Activated CD4-positive, alpha-beta memory T cell treated with anti-CD3 and anti-CD28 coated beads for 36 hours (primary cell): ENCODE results near the gene HMGXB3. TPM values are rescaled to one million over a fixed set of nuclear protein-coding genes. Genes with fewer than 3 reads are reported as not detected.

Experiments
- CTCF ChIA-PET: fragments of 350-600 bp; sonication (Branson Sonifier 250); formaldehyde crosslinking; loops from one replicate; lab custom pipeline; 2021; ENCODE audit warnings: antibody characterized with exemption, inconsistent platforms; lab: Charles Lee
- POLR2A ChIA-PET: fragments of 350-600 bp; sonication (Branson Sonifier 250); formaldehyde crosslinking; loops from one replicate; lab custom pipeline; 2021; ENCODE audit warnings: antibody characterized with exemption; lab: Charles Lee
- DNase-seq: peaks from one replicate; pipeline ENCODE4 v3.0.0-alpha.2; 2020
- H3K27ac Mint-ChIP-seq: one replicate; pipeline ENCODE4 v1.8.0; 2021; ENCODE audit warnings: mixed read lengths
- H3K27me3 Mint-ChIP-seq: one replicate; pipeline ENCODE4 v1.8.0; 2021; ENCODE audit warnings: mixed read lengths
- H3K36me3 Mint-ChIP-seq: one replicate; pipeline ENCODE4 v1.8.0; 2021; ENCODE audit warnings: mixed read lengths
- H3K4me1 Mint-ChIP-seq: one replicate; pipeline ENCODE4 v1.8.0; 2021; ENCODE audit warnings: low read depth, mixed read lengths
- H3K4me3 Mint-ChIP-seq: one replicate; pipeline ENCODE4 v1.8.0; 2021; ENCODE audit warnings: mild to moderate bottlenecking, mixed read lengths
- H3K9me3 Mint-ChIP-seq: one replicate; pipeline ENCODE4 v1.8.0; 2021; ENCODE audit warnings: mixed read lengths
- intact Hi-C: fragments of 100-400 bp; cut with micrococcal nuclease; formaldehyde crosslinking; loops from one replicate; pipeline ENCODE4 v1.15.1; 2023
- total RNA-seq, 2 experiments: library from RNA; stranded (reverse); gene quantifications; one replicate each; pipeline ENCODE4 v1.2.3, GENCODE V29; 2021

Gene HMGXB3
- total RNA-seq, 2 experiments from 2014 or later = 29.4 to 31.3 TPM

DNA sequence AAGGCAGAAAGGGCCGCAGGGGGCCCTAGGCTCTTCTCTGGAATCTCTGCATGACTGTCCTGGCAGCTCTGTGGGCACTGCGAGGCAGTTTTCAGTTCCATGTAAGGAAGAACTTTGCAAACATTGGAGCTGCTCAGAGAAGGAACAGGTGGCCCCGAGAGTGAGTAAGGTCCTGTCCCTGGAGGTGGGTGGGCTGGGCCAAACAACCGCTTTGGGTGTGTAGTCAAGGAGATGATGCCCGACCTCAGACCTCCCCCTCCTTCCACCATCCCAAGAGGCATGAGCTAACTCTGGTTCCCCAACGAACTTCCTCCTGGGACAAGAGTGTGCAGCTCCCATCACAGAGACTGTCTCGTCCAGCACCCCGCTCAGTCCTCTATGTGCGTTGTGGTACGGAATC is 65.3 kb downstream of the HMGXB3 start:
- no peak for DNase-seq
- H3K4me1 Mint-ChIP-seq = peaks cover 12% of the 10 kb centered on the region
- ChIA-PET POLR2A (no interaction called here), CTCF (no interaction called here)
- H3K4me3 Mint-ChIP-seq = no peak overlapping the region
- H3K9me3 Mint-ChIP-seq = no peaks in the 10 kb centered on the region
- no peak overlapping the region for H3K27ac Mint-ChIP-seq
- H3K36me3 Mint-ChIP-seq = no peaks in the 10 kb centered on the region
- peaks cover 2% of the 10 kb centered on the region for H3K27me3 Mint-ChIP-seq
- intact Hi-C loops = loop anchor here (5.0 kb wide), 1 partner anchor 64 kb away; the partner anchor contains the start of genes HMGXB3 and TIGD6

DNA sequence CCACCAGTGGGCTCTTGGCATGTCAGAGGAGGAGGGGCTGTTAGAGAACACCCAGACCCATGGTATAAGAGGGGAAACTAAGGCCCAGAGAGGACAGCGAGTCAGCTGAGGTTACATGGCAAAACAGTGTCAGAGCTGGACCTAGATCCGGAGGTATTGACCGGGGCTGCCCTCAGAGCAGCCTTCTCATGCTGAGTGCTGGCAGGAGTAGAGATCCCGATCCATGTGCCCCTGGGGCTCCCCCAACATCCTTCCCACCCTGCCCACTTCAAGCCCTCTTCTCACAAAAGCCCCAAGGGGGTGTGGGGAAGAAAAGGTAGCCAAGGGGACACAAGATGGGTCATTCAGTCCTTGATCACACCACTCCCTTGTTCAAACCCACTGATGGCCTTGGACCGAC is 65.9 kb downstream of the HMGXB3 start:
- no peak overlapping the region for H3K4me3 Mint-ChIP-seq
- H3K27ac Mint-ChIP-seq = no peak overlapping the region
- H3K9me3 Mint-ChIP-seq = no peaks in the 10 kb centered on the region
- H3K4me1 Mint-ChIP-seq = peaks cover 12% of the 10 kb centered on the region
- intact Hi-C loops = loop anchor here (5.0 kb wide), 1 partner anchor 64 kb away; the partner anchor contains the start of genes HMGXB3 and TIGD6
- no peaks in the 10 kb centered on the region for H3K36me3 Mint-ChIP-seq
- CTCF ChIA-PET = no interaction called here
- no peak for DNase-seq
- H3K27me3 Mint-ChIP-seq = peaks cover 2% of the 10 kb centered on the region
- POLR2A ChIA-PET = no interaction called here

DNA sequence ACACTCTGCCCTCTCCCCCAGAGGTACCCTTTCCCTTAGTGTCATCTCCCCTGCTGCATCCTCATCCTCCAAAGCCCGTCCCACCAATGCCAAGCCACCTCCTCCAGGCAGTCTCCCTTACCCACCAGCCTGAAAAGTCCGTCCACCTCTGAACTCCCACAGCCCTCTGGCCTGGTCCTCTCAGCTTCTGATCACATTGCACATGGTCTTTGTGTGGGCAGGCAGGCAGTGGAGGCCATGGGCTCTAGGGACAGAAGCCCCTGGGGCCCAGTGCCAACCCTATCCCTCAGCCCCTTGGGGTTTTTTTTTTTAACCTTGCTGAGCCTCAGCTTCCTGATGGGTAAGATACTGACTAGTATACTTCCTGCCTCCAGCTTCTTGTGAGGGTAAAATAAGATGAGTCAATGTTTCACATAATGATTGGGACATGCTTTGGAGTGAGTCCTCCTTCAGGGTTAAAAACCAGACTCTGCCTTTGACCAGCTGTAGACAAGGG is 66.4 kb downstream of the HMGXB3 start:
- no peaks in the 10 kb centered on the region for H3K36me3 Mint-ChIP-seq
- peak overlapping the region; percentile 38 for H3K27ac Mint-ChIP-seq
- DNase-seq = peak; percentile 26
- ChIA-PET CTCF (interaction anchor here (0.6 kb wide), 1 partner anchor 431 kb away, joined by 5 read pairs; no protein-coding TSS in a partner anchor), POLR2A (no interaction called here)
- H3K9me3 Mint-ChIP-seq = no peaks in the 10 kb centered on the region
- peaks cover 12% of the 10 kb centered on the region for H3K4me1 Mint-ChIP-seq
- intact Hi-C loops = loop anchor here (1.0 to 5.0 kb wide), 2 partner anchors 25 to 65 kb away; partner anchors contain the start of genes HMGXB3 and TIGD6
- peaks cover 2% of the 10 kb centered on the region for H3K27me3 Mint-ChIP-seq
- H3K4me3 Mint-ChIP-seq = no peak overlapping the region

DNA sequence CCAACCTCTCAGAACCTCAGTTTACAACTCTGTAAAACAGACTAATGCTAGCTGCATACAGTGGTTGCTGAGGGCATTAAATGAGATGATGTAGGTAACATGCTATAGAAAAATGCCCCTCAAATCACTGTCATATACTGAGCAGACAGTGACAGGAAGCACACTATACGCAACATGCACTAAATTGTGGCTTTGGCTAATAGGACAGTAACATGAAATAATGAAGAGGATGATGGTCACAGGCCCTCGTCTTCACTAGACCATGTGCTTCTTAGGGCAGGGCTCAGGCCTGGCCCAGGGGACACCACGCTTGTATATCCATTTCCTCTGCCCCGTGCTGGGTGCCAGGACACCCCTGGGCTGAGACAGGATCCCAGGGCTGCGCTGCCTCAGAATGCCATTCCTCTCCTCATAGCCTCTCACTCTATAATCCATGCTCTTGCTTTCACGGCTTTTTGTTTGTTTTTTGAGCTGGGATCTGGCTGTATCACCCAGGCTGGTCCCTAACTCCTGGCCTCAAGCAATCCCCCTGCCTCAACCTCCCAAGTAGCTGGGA is 66.9 kb downstream of the HMGXB3 start:
- Mint-ChIP-seq H3K4me3 (no peak overlapping the region), H3K27me3 (peaks cover 2% of the 10 kb centered on the region), H3K4me1 (peaks cover 12% of the 10 kb centered on the region), H3K9me3 (no peaks in the 10 kb centered on the region), H3K27ac (no peak overlapping the region), H3K36me3 (no peaks in the 10 kb centered on the region)
- ChIA-PET CTCF (interaction anchor here (0.6 kb wide), 1 partner anchor 431 kb away, joined by 5 read pairs; no protein-coding TSS in a partner anchor), POLR2A (no interaction called here)
- intact Hi-C loops = loop anchor here (1.0 to 5.0 kb wide), 2 partner anchors 25 to 65 kb away; partner anchors contain the start of genes HMGXB3 and TIGD6
- DNase-seq = no peak

DNA sequence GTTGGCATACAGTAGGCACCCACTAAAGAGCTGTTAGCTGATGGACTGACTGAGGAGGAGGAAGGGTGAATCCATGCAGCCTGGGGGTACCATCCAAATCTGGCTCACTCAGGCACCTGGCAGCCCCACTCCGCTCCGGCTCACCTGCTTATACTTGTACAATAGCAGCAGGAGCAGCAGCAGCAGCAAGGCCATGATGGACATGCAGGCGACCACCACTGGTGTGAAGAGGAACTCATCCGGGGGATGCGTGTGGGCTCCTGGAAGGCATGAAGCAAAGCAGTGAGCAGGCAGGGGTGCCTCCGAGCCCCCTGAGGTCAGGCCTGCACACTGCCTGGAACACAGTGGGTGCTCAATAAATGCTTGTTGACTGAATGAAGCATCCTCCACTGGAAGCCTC is 67.5 kb downstream of the HMGXB3 start:
- CTCF ChIA-PET = no interaction called here
- DNase-seq = no peak
- Mint-ChIP-seq H3K4me3 (no peak overlapping the region), H3K27ac (no peak overlapping the region), H3K9me3 (no peaks in the 10 kb centered on the region), H3K27me3 (peaks cover 2% of the 10 kb centered on the region), H3K4me1 (peaks cover 12% of the 10 kb centered on the region), H3K36me3 (no peaks in the 10 kb centered on the region)
- intact Hi-C loops = loop anchor here (5.0 kb wide), 1 partner anchor 66 kb away; the partner anchor contains the start of genes HMGXB3 and TIGD6
- POLR2A ChIA-PET = no interaction called here

DNA sequence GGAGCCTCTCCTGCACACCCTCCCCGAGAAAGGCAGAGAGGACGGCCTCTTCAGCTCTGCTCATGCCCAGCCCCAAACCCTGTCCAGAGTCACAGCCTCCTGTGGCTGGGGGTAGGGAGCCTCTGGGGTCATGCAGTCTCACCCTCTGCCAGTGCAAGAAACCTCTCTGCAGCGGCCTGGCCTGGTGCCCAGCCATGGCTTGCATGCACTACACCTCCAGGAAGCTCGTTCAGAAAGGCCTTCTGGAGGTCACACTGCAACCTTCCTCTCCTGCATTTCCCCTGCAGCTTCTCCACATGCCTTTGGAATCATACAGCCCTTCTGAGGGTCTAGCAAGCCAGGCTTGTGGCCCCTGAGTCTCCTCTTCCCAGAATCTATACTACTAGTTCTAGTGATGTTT is 67.9 kb downstream of the HMGXB3 start:
- no peak overlapping the region for H3K4me3 Mint-ChIP-seq
- no peak for DNase-seq
- H3K9me3 Mint-ChIP-seq = no peaks in the 10 kb centered on the region
- no peaks in the 10 kb centered on the region for H3K36me3 Mint-ChIP-seq
- intact Hi-C loops = loop anchor here (5.0 kb wide), 1 partner anchor 66 kb away; the partner anchor contains the start of genes HMGXB3 and TIGD6
- POLR2A ChIA-PET = no interaction called here
- peaks cover 2% of the 10 kb centered on the region for H3K27me3 Mint-ChIP-seq
- H3K27ac Mint-ChIP-seq = no peak overlapping the region
- CTCF ChIA-PET = no interaction called here
- peaks cover 12% of the 10 kb centered on the region for H3K4me1 Mint-ChIP-seq

DNA sequence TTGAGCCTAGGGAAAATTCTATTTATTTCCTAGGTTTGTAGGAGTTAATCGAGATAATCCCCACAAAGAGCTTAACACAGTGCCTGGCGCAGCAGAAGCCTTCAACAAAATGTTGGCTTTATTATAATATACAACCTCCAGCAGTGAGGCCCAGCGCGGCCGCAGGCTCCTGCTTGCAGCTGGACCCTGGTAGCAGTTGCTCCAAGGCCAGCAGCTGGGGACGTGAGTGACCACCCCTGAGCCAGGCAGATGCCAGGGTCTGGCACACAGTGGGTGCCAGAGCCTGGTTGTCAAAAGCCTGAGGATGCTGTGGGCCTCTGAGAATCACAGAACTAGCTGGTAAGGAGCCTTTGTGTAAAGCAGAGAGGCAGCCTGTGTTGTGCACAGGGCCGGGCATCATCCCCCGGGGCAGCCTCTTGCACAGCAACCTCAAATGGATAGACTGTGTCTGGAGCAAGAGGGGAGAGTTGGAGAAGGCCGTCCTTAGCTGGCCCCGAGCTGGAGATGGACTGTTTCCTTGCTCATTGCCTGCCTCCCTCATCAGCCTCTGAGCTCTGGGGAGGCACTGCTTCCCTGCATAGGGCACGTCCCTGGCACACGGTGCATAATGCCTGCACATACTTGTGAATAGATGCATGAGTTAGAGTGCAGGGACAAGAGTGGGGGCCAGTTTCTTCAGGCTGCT is 68.6 kb downstream of the HMGXB3 start:
- intact Hi-C loops = loop anchor here (5.0 kb wide), 1 partner anchor 67 kb away; the partner anchor contains the start of genes HMGXB3 and TIGD6
- H3K27ac Mint-ChIP-seq = no peak overlapping the region
- H3K9me3 Mint-ChIP-seq = no peaks in the 10 kb centered on the region
- H3K27me3 Mint-ChIP-seq = peaks cover 2% of the 10 kb centered on the region
- ChIA-PET CTCF (no interaction called here), POLR2A (no interaction called here)
- DNase-seq = no peak
- H3K4me1 Mint-ChIP-seq = peaks cover 12% of the 10 kb centered on the region
- no peaks in the 10 kb centered on the region for H3K36me3 Mint-ChIP-seq
- no peak overlapping the region for H3K4me3 Mint-ChIP-seq

DNA sequence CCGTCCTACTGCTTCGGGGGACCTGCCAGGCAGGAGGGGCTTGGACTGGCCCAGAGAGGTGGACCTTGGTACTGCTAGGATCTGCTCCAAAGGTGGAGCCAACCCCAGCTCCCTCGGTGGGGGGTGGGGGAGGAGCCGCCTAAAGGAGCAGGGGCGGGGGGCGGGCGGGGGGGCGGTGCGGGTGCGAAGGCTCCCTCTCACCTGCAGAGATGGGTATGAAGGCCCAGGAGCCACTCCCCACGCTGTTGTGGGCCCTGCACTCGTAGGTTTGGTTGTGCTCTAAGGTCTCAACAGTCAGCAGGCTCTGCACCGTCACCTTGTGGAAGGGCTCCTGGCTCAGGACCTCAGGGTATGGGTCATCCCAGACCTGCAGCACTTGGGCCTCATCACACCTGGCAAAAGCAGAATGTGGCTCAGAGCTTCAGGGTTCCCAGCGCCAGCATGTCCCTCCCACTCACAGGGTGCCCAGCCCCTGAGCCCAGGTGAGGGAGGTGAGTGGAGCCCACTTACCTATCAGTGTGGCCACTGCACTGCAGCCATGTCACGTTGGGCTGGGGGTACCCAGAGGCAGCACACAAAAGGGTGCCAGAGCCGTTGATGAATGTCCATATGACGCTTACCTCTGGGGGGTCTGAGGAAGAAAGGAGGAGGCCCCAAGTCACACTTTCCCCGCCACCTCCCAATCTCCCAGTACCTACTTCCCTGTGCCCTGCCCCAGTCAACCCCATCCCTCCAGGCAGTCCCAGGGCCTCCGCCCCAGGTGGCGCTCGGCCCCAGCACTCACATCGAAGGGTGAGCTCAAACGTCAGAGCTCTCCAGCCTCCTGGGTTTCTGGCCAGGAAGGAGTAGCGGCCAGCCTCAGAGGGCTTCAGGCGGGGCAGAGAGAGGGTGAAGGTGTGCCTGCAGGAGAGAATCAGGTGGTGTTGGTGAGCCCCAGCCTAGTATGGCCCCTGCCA is 69.4 kb downstream of the HMGXB3 start:
- no peak overlapping the region for H3K4me3 Mint-ChIP-seq
- H3K36me3 Mint-ChIP-seq = no peaks in the 10 kb centered on the region
- peaks cover 12% of the 10 kb centered on the region for H3K4me1 Mint-ChIP-seq
- H3K27ac Mint-ChIP-seq = no peak overlapping the region
- H3K9me3 Mint-ChIP-seq = no peaks in the 10 kb centered on the region
- ChIA-PET POLR2A (no interaction called here), CTCF (no interaction called here)
- no peak for DNase-seq
- intact Hi-C loops = loop anchor here (5.0 kb wide), 1 partner anchor 68 kb away; the partner anchor contains the start of genes HMGXB3 and TIGD6
- no peaks in the 10 kb centered on the region for H3K27me3 Mint-ChIP-seq

DNA sequence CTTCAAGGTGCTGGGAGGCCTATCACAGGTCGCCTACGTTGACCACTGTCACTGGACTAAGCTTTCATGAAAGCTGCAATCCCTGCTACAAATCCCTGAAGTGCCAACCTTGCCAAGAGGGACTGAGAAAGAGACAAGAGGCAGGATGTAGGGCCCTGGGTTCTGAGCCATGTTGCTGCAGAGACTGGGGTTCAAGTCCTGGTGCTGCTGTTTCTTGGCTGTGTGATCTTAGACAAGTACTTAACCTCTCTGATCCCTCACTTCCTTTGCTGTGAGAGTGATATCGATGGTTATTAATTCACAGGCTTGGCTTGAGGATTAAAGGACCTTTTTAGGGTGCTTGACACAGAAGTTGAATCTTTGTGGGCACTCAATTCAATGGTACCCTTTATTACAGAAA is 70.3 kb downstream of the HMGXB3 start:
- CTCF ChIA-PET = no interaction called here
- Mint-ChIP-seq H3K4me3 (no peak overlapping the region), H3K36me3 (no peaks in the 10 kb centered on the region), H3K27me3 (no peaks in the 10 kb centered on the region), H3K27ac (no peak overlapping the region), H3K9me3 (no peaks in the 10 kb centered on the region), H3K4me1 (peaks cover 12% of the 10 kb centered on the region)
- POLR2A ChIA-PET = no interaction called here
- no peak for DNase-seq
- intact Hi-C loops = no loop called here

DNA sequence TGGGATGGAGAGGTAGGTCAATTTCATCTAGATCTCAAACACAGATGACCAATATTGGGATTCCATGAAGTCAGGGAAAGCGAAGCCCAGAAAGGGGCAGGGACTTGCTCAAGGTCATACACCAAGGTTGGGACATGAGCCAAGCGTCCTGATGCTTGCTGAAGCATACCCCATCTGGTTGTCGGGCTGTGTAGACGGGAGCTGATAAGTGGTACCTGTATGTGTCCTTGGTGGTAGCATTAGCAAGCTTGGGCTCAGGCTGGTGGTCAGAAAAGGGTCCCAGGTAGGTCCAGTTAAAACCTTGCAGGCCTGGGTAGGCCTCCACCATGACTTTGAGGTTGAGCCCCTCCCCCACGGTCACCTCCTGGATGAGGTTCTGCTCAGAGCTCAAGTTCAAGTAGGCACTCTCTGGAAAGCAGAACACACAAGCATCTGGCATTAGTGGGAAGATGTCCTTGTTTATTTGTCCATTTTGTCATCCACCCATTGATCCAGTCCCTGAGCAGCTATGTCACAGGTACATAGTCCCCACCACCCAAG is 72.6 kb downstream of the HMGXB3 start:
- Mint-ChIP-seq H3K27ac (no peak overlapping the region), H3K9me3 (no peaks in the 10 kb centered on the region), H3K4me1 (no peaks in the 10 kb centered on the region), H3K36me3 (no peaks in the 10 kb centered on the region), H3K27me3 (no peaks in the 10 kb centered on the region), H3K4me3 (no peak overlapping the region)
- no peak for DNase-seq
- POLR2A ChIA-PET = no interaction called here
- intact Hi-C loops = no loop called here
- CTCF ChIA-PET = no interaction called here

DNA sequence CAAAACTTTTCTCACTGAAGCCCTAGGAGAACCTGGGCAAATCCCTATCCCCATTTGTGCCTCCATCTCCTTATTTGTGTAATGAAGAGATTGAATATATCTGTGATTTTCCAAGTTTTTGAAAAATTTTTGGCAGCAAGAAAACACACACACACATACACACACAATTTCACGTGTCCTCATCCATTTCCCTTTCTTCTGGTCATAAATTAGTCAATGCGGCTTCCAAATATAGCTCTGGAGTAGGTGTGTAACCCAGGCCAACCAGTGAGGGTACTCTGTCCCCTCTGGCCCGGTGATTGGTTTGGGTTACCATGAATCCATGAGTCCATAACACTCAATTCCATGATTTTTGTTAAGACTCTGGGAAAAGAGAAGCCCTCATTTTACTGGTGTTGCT is 73.1 kb downstream of the HMGXB3 start:
- H3K4me1 Mint-ChIP-seq = no peaks in the 10 kb centered on the region
- H3K9me3 Mint-ChIP-seq = no peaks in the 10 kb centered on the region
- H3K36me3 Mint-ChIP-seq = no peaks in the 10 kb centered on the region
- POLR2A ChIA-PET = no interaction called here
- no peak overlapping the region for H3K4me3 Mint-ChIP-seq
- intact Hi-C loops = no loop called here
- no peaks in the 10 kb centered on the region for H3K27me3 Mint-ChIP-seq
- H3K27ac Mint-ChIP-seq = no peak overlapping the region
- no peak for DNase-seq
- CTCF ChIA-PET = no interaction called here
